GM23248 (cell line): ENCODE measurements around the gene LRRC7. TPM values are rescaled to one million over a fixed set of nuclear protein-coding genes. Genes with fewer than 3 reads are reported as not detected.

ENCODE experiments used
- DNase-seq: peaks from one replicate; pipeline ENCODE4 v3.0.0-alpha.2; 2015
- H2AFZ ChIP-seq: fragments of 200-600 bp; sonication (generic); 2 replicates; pipeline ENCODE4 v1.6.1; 2016; ENCODE audit warnings: antibody characterized with exemption
- H3F3A ChIP-seq: fragments of 200-600 bp; sonication (generic); 2 replicates; pipeline ENCODE4 v1.6.1; 2016; ENCODE audit warnings: mild to moderate bottlenecking, antibody characterized with exemption, mixed run types; ENCODE audit not compliant: insufficient read depth
- H3K27ac ChIP-seq: fragments of 200-600 bp; sonication (generic); 2 replicates; pipeline ENCODE4 v1.5.1; 2016; ENCODE audit warnings: mild to moderate bottlenecking
- H3K27me3 ChIP-seq: fragments of 200-600 bp; sonication (generic); replicated peaks from 2 replicates; pipeline ENCODE4 v1.6.1; 2016; ENCODE audit warnings: mild to moderate bottlenecking; ENCODE audit not compliant: insufficient read depth
- H3K36me3 ChIP-seq: fragments of 200-600 bp; sonication (generic); 2 replicates; pipeline ENCODE4 v1.6.1; 2016; ENCODE audit warnings: low read depth, mild to moderate bottlenecking
- H3K4me1 ChIP-seq: fragments of 200-600 bp; sonication (generic); 2 replicates; pipeline ENCODE4 v1.6.1; 2016; ENCODE audit warnings: mild to moderate bottlenecking; ENCODE audit not compliant: insufficient read depth
- H3K4me2 ChIP-seq: fragments of 200-600 bp; sonication (generic); one replicate; pipeline ENCODE4 v1.6.1; 2016; ENCODE audit warnings: mild to moderate bottlenecking; ENCODE audit not compliant: unreplicated experiment
- H3K4me3 ChIP-seq: fragments of 200-600 bp; sonication (generic); 2 replicates; pipeline ENCODE4 v1.5.1; 2016; ENCODE audit warnings: mild to moderate bottlenecking
- H3K79me2 ChIP-seq: fragments of 200-600 bp; sonication (generic); 2 replicates; pipeline ENCODE4 v1.6.1; 2016; ENCODE audit warnings: mild to moderate bottlenecking; ENCODE audit not compliant: insufficient read depth
- H3K9ac ChIP-seq: fragments of 200-600 bp; sonication (generic); 2 replicates; pipeline ENCODE4 v1.6.1; 2016; ENCODE audit warnings: mild to moderate bottlenecking
- H3K9me2 ChIP-seq: fragments of 200-600 bp; sonication (generic); 2 replicates; pipeline ENCODE4 v1.6.1; 2016; ENCODE audit warnings: mixed run types, mild to moderate bottlenecking, moderate library complexity; ENCODE audit not compliant: insufficient read depth
- H3K9me3 ChIP-seq: fragments of 200-600 bp; sonication (generic); one replicate; pipeline ENCODE4 v1.6.1; 2017; ENCODE audit warnings: low read depth
- H4K20me1 ChIP-seq: fragments of 200-600 bp; sonication (generic); 2 replicates; pipeline ENCODE4 v1.6.0; 2016; ENCODE audit not compliant: insufficient read depth
- EZH2 ChIP-seq: fragments of 200-600 bp; sonication (generic); IDR thresholded peaks from 2 replicates; pipeline ENCODE4 v1.6.1; 2018; ENCODE audit warnings: antibody characterized with exemption, mild to moderate bottlenecking; ENCODE audit not compliant: insufficient read depth, poor library complexity, severe bottlenecking
- EZH2phosphoT487 ChIP-seq: fragments of 200-600 bp; sonication (generic); IDR thresholded peaks from 2 replicates; pipeline ENCODE4 v1.6.1; 2018; ENCODE audit warnings: antibody characterized with exemption, moderate library complexity, mild to moderate bottlenecking, low read depth; ENCODE audit not compliant: insufficient read depth
- WGBS, 2 experiments: methylation state at CpG; one replicate each; pipeline ENCODE4 v1.1.6; 2015 to 2017; ENCODE audit warnings: low lambda C conversion rate in 2 of 2, low coverage in 1 of 2; ENCODE audit errors: missing lambda C conversion rate in 2 of 2; 5-methylcytosine and 5-hydroxymethylcytosine counted together
- in situ Hi-C: fragments of 300-500 bp; cut with MboI; formaldehyde crosslinking; loops from 2 replicates; pipeline ENCODE4 v1.15.0; 2020
- polyA plus RNA-seq: library from polyadenylated mRNA; unstranded; fragments of >200 nt; fragmentation: Nextera tagmentation; extraction: Ambion mirVana; gene quantifications from 2 replicates; pipeline ENCODE4 v1.2.1, GENCODE V29; 2016
- total RNA-seq: library from RNA; depleted of rRNA; stranded (reverse); fragments of >200 nt; shearing (Covaris generic); gene quantifications from 2 replicates; pipeline ENCODE4 v1.2.3, GENCODE V29; 2014; rRNA removed

LRRC7 gene
- not detected in 2 replicates for total RNA-seq
- polyA plus RNA-seq = 0.29 and 0.66 TPM in 2 replicates

GRCh38 chr1:69567652-69568420 is at the start of gene LRRC7:
LRRC7 (plus strand) TSS chr1:69567922; CDS start chr1:69568640, 718 bp downstream.
- peaks cover 6% of the 10 kb centered on the region; the same call in 1 of the 2 replicates for H3K4me1 ChIP-seq
- peak within 1 kb of the TSS; percentile 90 for H3K4me2 ChIP-seq
- H3K79me2 ChIP-seq = no peaks in the 10 kb centered on the region
- no peaks in the 10 kb centered on the region for H3F3A ChIP-seq
- no peaks in the 10 kb centered on the region for H4K20me1 ChIP-seq
- in situ Hi-C loops = no loop called here
- no peaks in the 10 kb centered on the region for H3K9me2 ChIP-seq
- peak; percentile 31 for DNase-seq
- no peaks in the 10 kb centered on the region for H3K9me3 ChIP-seq
- peaks cover 69% of the 10 kb centered on the region for H3K27me3 ChIP-seq
- TF ChIP-seq EZH2 (no peak), EZH2phosphoT487 (no peak)
- H3K4me3 ChIP-seq = peak within 1 kb of the TSS; percentile 68
- peak within 1 kb of the TSS; percentile 80 for H2AFZ ChIP-seq
- no peak within 1 kb of the TSS for H3K9ac ChIP-seq
- WGBS, 2 experiments = 2% methylated on average over 52 to 58 of the region's 62 CpGs
- no peaks in the 10 kb centered on the region for H3K36me3 ChIP-seq
- no peak within 1 kb of the TSS for H3K27ac ChIP-seq

- Histone ChIP-seq H4K20me1 (no peaks in the 10 kb centered on the region), H2AFZ (no peak overlapping the region), H3F3A (peaks cover 9% of the 10 kb centered on the region), H3K79me2 (no peaks in the 10 kb centered on the region), H3K27ac (no peak overlapping the region), H3K9ac (no peak overlapping the region), H3K36me3 (no peaks in the 10 kb centered on the region), H3K4me3 (no peak overlapping the region), H3K4me1 (peaks cover 17% of the 10 kb centered on the region), H3K9me3 (no peaks in the 10 kb centered on the region), H3K27me3 (0 out of 2 replicates have a peak, but pooled peaks cover 5% of the 10 kb centered on the region), H3K9me2 (no peaks in the 10 kb centered on the region; the same call in 1 of the 2 replicates), H3K4me2 (no peak overlapping the region)
- DNase-seq = no peak
- 59 to 66% methylated on average over 3 of the region's 3 CpGs for WGBS, 2 experiments
- TF ChIP-seq EZH2phosphoT487 (no peak), EZH2 (no peak)
- in situ Hi-C loops = no loop called here
Observed at GRCh38 chr1:69519006-69519405, 48.7 kb upstream of the LRRC7 start.

- H3K4me2 ChIP-seq = no peak overlapping the region
Observed at GRCh38 chr1:69520326-69520725, 47.4 kb upstream of the LRRC7 start.

GRCh38 chr1:69523032-69523431 is 44.7 kb upstream of the LRRC7 start:
- H3K4me2 ChIP-seq = peak overlapping the region; percentile 43
- no peaks in the 10 kb centered on the region for H4K20me1 ChIP-seq
- WGBS, 2 experiments = 0% methylated on average over 1 of the region's 1 CpG
- H3K4me1 ChIP-seq = peaks cover 19% of the 10 kb centered on the region
- peak overlapping the region; percentile 40; the same call in 1 of the 2 replicates for H3K27ac ChIP-seq
- H3K79me2 ChIP-seq = no peaks in the 10 kb centered on the region
- H3K4me3 ChIP-seq = no peak overlapping the region
- in situ Hi-C loops = no loop called here
- H2AFZ ChIP-seq = no peak overlapping the region
- TF ChIP-seq EZH2phosphoT487 (no peak), EZH2 (no peak)
- H3K9ac ChIP-seq = no peak overlapping the region
- peaks cover 9% of the 10 kb centered on the region for H3F3A ChIP-seq
- no peaks in the 10 kb centered on the region for H3K9me3 ChIP-seq
- H3K9me2 ChIP-seq = no peaks in the 10 kb centered on the region; the same call in 1 of the 2 replicates
- peak; percentile 90 for DNase-seq
- no peaks in the 10 kb centered on the region for H3K27me3 ChIP-seq
- H3K36me3 ChIP-seq = no peaks in the 10 kb centered on the region

More at GRCh38 chr1:69520326-69520725, 47.4 kb upstream of the LRRC7 start:
- H3K27me3 ChIP-seq = 0 out of 2 replicates have a peak, but pooled peaks cover 5% of the 10 kb centered on the region
- H3K4me3 ChIP-seq = no peak overlapping the region
- TF ChIP-seq EZH2phosphoT487 = no peak
- TF ChIP-seq EZH2 = no peak
- H3F3A ChIP-seq = peaks cover 9% of the 10 kb centered on the region
- H3K9ac ChIP-seq = no peak overlapping the region
- in situ Hi-C loops = no loop called here
- no peaks in the 10 kb centered on the region for H3K36me3 ChIP-seq
- H3K9me2 ChIP-seq = no peaks in the 10 kb centered on the region; the same call in 1 of the 2 replicates
- peaks cover 19% of the 10 kb centered on the region for H3K4me1 ChIP-seq
- no peak for DNase-seq
- H2AFZ ChIP-seq = no peak overlapping the region
- no peaks in the 10 kb centered on the region for H3K79me2 ChIP-seq
- WGBS, 2 experiments = 71 to 72% methylated on average over 5 of the region's 5 CpGs
- no peaks in the 10 kb centered on the region for H3K9me3 ChIP-seq
- H4K20me1 ChIP-seq = no peaks in the 10 kb centered on the region
- no peak overlapping the region for H3K27ac ChIP-seq
